HG03095 (cell line): ENCODE measurements around the gene KIAA2012.

ENCODE experiments used
- ATAC-seq: cut with Tn5 transposase; IDR thresholded peaks from one replicate; pipeline ENCODE4 v1.9.1; 2021; ENCODE audit warnings: moderate library complexity; ENCODE audit not compliant: unreplicated experiment

The KIAA2012 gene

DNA sequence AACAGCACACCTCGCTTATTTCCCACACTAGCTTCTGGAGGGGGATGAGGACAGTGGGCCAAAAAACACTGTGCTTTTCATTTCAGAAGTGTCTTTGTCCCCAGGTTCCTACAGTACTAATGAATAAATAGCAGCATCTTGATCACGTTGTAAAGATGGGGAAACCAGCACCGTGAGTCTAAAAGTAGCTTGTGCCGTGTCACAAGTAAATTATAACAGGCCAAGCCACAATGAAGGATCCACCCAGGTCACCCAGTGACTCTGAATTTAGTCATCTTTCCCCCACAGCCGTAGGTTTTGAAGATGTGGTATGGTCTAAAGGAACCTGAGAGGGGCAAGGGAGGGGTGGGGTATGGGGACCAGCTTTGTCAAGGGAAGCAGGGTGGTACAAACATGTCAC, 30.6 kb upstream of the KIAA2012 start:
- no peak for ATAC-seq

- ATAC-seq = no peak
Observed at GRCh38 chr2:202043475-202043874, 29.6 kb upstream of the KIAA2012 start.

GRCh38 chr2:202044777-202045176, 28.3 kb upstream of the KIAA2012 start:
- no peak for ATAC-seq

DNA sequence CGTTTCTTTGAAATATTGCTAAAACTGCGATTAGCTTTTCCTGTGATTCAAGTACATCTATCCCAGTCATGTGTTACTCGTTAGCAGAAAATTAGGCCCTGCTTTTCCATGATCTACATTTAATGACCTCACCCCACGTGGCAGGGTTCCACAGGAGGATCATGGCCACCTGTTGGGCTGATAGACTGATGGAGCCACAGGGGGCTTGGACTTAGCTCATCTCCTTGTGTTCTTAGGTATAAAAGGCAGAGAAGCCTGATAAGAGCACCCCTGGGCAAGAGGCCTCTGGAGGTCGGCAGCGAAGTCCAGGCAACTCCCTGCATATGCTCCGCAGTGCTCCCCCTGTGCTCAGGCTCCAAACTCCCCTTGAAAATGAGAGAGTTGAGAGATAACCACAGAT, 26.5 kb upstream of the KIAA2012 start:
- ATAC-seq = no peak

GRCh38 chr2:202049092-202049728, 23.8 kb upstream of the KIAA2012 start:
- ATAC-seq = no peak

GRCh38 chr2:202049840-202050239, 23.2 kb upstream of the KIAA2012 start:
- no peak for ATAC-seq

GRCh38 chr2:202050652-202051051, 22.4 kb upstream of the KIAA2012 start:
- no peak for ATAC-seq

DNA sequence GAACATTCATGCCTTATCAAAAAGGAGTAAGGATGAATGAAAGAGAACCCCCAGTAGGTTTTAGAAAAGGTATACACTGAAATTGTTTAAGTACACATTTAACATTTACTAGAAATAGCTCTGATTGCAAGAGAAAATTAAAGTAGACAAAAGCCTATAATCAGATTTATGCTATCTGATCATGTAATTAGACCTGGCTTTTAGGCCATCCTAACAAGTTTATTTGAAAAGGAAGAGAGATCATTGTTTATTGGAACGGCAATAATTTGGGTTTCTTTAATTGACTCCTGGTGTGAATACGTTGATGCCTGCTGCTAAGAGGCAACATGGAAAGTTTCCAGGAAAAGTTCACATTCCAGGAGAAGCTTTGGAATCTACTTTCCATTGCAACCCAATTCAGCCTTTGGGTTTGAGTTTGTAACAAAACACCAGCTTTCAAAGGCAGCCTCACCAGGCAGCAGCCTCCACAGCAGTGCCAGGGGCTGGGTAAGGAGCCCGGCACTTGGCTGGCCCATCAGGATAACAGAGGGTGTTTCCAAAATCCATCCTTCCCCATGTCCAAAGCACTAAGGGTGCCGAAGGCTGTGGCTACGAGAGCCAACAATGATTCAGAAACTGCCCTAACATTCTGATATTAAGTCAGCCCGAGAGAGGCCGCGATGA, 21.4 kb upstream of the KIAA2012 start:
- no peak for ATAC-seq

- ATAC-seq = no peak
Observed at GRCh38 chr2:202052235-202052634, 20.8 kb upstream of the KIAA2012 start.

- no peak for ATAC-seq
Observed at GRCh38 chr2:202054679-202055078, 18.4 kb upstream of the KIAA2012 start.

GRCh38 chr2:202056611-202057010, 16.4 kb upstream of the KIAA2012 start:
- no peak for ATAC-seq

DNA sequence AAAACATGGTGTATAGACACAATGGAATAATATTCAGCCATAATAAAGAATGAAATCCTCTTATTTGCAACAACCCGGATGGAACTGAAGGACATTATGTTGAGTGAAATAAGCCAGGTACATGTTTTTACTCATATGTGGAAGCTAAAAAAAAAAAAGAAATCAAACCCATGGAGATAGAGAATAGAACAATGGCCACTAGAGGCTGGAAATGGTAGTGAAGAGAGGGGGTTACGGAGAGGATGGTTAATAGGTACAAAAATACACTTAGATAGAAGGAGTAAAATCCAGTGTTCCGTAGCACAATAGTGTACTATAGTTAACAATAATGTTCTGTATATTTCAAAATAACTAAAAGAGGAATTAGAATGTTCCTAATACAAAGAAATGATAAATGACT, 12.8 kb upstream of the KIAA2012 start:
- no peak for ATAC-seq

DNA sequence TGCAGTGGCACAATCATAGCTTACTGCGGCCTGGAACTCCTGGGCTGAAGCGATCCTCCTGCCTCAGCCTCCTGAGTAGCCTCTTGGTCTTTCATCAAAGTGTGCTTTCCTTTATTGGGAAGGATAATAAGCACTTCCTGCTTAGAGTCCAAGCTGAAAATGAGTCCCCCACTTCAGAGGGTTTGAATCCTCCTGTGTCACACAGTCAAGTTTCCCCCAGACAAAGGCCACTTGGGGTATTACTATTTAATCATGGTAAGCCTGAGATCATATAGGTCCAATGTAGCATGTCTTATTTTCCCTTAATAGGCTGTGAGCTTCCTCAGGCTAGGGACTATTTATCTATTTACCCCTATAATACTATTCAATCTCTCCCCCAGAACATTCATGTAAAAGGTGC, 11.4 kb upstream of the KIAA2012 start:
- ATAC-seq = no peak

DNA sequence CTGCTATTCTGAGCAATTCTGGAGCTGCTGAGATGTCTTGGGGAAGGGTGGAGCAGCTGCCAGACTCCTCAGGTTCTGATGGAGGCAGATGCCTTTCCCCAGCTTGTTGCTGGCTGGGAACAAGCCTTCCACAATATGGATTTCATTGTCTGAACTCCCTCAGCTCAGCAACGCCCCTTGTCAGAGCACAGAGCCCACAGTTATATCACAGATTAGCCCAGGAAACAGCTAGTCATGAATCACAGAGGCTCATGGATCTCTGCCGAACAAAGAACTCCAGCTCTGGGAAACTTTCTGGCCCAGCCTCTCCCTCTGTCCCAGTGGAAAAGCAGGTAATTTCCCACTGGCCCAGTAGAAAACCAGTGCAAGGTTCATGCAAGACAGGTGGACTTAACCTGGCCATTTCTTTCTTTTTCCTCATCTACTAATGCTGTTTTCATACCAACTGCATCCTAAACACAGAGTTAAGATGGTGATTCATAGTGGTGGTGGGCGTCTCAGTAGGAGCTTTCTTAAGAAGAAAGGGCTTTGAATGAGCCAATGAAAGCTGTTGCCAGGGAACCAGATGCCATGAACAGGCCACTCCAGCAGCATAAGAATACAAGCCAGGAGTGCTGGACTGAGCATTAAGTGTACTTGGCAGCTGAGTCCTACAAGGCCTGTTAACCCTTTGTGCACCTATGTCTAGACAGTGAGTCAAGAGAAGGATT, 8.7 kb upstream of the KIAA2012 start:
- ATAC-seq = no peak

- ATAC-seq = no peak
Observed at GRCh38 chr2:202064881-202065230, 8.2 kb upstream of the KIAA2012 start.

- ATAC-seq = no peak
Observed at GRCh38 chr2:202065876-202066275, 7.2 kb upstream of the KIAA2012 start.

DNA sequence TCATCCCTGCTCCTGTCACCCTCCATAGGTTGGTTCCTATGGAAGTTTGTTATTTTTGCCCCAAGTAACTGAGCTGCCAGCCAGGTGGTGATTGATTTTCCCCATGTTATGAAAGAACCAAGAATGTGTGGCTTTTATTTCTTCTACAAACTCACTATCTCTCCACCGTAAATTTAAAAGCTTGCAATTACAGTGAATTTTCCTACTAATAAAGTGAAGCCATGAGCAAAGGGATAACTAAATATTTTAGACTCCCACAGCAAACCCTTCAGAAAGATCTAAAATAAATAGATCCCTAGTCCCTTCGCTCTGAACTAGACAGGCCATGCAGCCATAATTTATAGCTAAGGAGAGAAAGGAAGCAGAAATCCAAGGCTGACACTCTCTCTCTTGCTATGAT, 6.2 kb upstream of the KIAA2012 start:
- no peak for ATAC-seq

DNA sequence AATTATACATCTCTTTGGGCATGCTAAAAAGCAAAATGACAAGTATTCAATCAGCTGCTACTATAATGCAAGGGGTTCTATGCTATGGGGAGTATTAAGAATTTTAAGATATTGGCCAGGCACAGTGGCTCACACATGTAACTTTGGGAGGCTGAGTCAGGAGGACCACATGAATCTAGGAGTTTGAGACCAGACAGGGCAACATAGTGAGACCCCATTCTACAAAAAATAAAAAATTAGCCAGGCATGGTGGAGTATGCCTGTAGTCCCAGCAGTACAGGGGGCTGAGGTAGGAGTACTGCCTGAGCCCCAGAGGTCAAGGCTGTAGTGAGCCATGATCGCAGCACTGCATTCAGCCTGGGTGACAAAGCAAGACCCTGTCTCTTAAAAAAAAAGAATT, 5.5 kb upstream of the KIAA2012 start:
- no peak for ATAC-seq

DNA sequence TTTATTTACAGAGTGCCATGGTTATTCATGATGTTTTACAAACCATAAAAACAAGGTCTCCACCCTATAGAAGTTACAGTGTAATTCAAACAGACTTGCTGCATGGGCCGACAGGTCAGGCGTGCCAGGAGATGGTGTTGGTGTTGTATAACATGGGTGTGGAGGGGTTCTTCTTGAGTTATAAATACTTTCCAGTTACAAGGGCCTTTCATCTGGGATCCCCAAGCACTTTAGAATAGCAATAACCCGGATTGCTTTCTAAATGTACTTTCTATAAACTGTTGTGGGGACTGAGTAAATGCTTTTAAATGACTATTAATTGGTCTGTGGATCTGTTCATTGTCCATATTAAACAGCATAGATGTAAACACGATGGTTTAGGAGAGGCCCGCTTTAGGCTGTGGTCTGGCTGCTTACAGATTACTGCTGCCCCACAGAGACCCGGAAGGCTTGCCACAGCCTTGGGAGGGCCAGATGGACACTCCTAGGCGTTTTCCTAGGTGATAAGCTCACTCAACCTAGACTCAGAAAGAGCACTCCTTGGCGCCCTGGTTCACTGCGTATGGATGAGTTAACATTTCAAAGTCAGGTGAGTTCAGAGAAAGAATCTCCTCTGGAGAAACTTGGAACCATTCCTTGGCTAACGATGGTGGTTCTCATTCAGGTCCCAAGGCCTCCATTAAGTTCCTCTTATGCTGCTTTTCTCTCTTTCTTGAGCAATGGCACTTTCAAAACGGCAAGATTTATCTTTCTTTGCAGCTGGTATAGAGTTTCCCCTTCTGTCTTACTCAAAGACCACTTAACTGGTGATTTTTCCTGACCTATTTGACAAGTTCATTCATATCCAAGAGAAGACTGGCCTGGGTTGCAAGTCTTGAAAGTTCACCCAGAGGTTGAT, 3.6 kb upstream of the KIAA2012 start:
- no peak for ATAC-seq

DNA sequence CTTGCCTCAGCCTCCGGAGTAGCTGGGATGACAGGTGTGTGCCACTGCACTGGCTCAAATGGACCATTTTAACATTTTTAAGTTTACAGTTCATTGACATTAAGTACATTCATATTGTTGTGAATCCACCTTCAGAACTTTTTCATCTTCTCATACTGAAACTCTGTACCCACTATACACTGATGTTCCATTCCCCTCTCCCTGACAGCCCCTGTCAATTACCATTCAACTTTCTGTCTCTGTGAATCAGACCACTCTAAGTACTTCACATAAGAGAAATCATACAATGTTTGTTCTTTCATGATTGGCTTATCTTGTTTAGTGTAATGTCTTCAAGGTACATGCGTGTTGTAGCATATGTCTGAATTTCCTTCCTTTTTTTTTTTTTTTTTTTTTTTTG, 1.9 kb upstream of the KIAA2012 start:
- ATAC-seq = no peak

DNA sequence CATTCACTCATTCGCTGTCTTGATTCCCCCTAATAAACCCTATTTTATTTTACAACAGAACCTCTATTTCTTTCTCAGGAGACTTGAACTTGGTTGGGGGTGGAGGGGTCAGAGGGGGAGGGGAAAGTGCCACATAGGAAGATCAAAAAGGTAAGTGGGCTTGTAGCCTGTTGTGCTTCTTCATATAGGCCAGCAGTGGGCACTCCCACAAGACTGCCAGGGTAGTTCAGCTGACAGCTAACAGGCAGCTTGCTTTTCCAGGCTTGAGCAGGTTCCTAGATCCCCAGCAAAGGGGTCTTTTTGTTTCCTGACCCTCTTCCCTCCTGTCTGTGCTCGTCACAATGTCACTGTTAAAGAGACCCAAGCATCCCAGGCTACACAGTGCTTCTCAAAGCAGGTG, 829 bp upstream of the KIAA2012 start:
- ATAC-seq = no peak
